ENCODE results near the gene CACUL1.

- no peak for TF ChIP-seq POLR2AphosphoS5 (IDR thresholded peaks at IDR 0.05; ENCODE audit: low read depth, low read length)
- TF ChIP-seq POLR2A (IDR thresholded peaks at IDR 0.05; ENCODE audit: low read depth, low read length): no peak
These were observed 21.3 kb upstream of the CACUL1 start for GRCh38 chr10:118776033-118776432.

All from GM12892 (cell line).